K562 (cell line): ENCODE measurements around the gene CAVIN1. TPM values are rescaled to one million over a fixed set of nuclear protein-coding genes. Genes with fewer than 3 reads are reported as not detected.

ENCODE experiments used
- ARID2 ChIP-seq: fragments of 450-650 bp; IDR thresholded peaks from 2 replicates; pipeline ENCODE4 v1.6.1; 2017; ENCODE audit warnings: antibody characterized with exemption, mild to moderate bottlenecking
- BRD4 ChIP-seq: fragments of 200-600 bp; sonication (generic); IDR thresholded peaks from 2 replicates; pipeline ENCODE4 v1.6.1; 2017; ENCODE audit warnings: inconsistent platforms
- CSDE1 ChIP-seq, 2 experiments: fragments of 450-650 bp; IDR thresholded peaks; 2 replicates each; pipeline ENCODE4 v1.6.1; 2016; ENCODE audit warnings: mild to moderate bottlenecking in 1 of 2
- ETV5 ChIP-seq: sonication (generic); formaldehyde crosslinking; IDR thresholded peaks from 2 replicates; pipeline ENCODE4 v1.4.0; 2020; ENCODE audit warnings: low read depth, mild to moderate bottlenecking, missing genetic modification reagents
- HMG20A ChIP-seq: fragments of 450-650 bp; formaldehyde crosslinking; conservative IDR thresholded peaks from 2 replicates; pipeline ENCODE4 v1.4.0; 2020; ENCODE audit warnings: mild to moderate bottlenecking, mixed read lengths
- IFI16 ChIP-seq: fragments of 250-450 bp; sonication (Bioruptor Pico); IDR thresholded peaks from 2 replicates; pipeline ENCODE4 v2.1.2; 2022; ENCODE audit warnings: mild to moderate bottlenecking, inconsistent platforms
- MAFK ChIP-seq: IDR thresholded peaks from 2 replicates; pipeline ENCODE4 v1.6.1; 2011; ENCODE audit warnings: low read length, improper control_type of control experiment
- NBN ChIP-seq: fragments of 450-650 bp; IDR thresholded peaks from 2 replicates; pipeline ENCODE4 v1.6.1; 2016; ENCODE audit warnings: low read depth, mild to moderate bottlenecking
- NELFE ChIP-seq: IDR thresholded peaks from 2 replicates; pipeline ENCODE4 v1.6.1; 2011; ENCODE audit warnings: mild to moderate bottlenecking; ENCODE audit not compliant: insufficient read depth, insufficient read length
- NFATC3 ChIP-seq: fragments of 450-650 bp; IDR thresholded peaks from 2 replicates; pipeline ENCODE4 v1.6.1; 2017; ENCODE audit warnings: mild to moderate bottlenecking
- PML ChIP-seq: IDR thresholded peaks from 2 replicates; pipeline ENCODE4 v1.6.1; 2012; ENCODE audit warnings: low read length, inconsistent platforms
- POLR2A ChIP-seq: fragments of 450-650 bp; conservative IDR thresholded peaks from 2 replicates; pipeline ENCODE4 v1.6.1; 2016
- POLR2H ChIP-seq: IDR thresholded peaks from 2 replicates; pipeline ENCODE4 v1.6.1; 2016; ENCODE audit warnings: missing genetic modification characterization, low read depth, mild to moderate bottlenecking, control low read depth, missing compliant biosample characterization, moderate library complexity
- RBM25 ChIP-seq: fragments of 200-400 bp; formaldehyde crosslinking; IDR thresholded peaks from 2 replicates; pipeline ENCODE4 v1.6.1; 2018; ENCODE audit warnings: low read length, low read depth, moderate library complexity; ENCODE audit not compliant: severe bottlenecking
- SMARCC2 ChIP-seq: fragments of 450-650 bp; IDR thresholded peaks from 2 replicates; pipeline ENCODE4 v1.6.1; 2017; ENCODE audit warnings: antibody characterized with exemption, moderate library complexity, mild to moderate bottlenecking, low read depth
- SRSF3 ChIP-seq: fragments of 200-400 bp; formaldehyde crosslinking; IDR thresholded peaks from 2 replicates; pipeline ENCODE4 v1.6.1; 2016; ENCODE audit warnings: mild to moderate bottlenecking, low read length, moderate library complexity; ENCODE audit not compliant: insufficient read depth
- TAF9B ChIP-seq: fragments of 450-650 bp; IDR thresholded peaks from 2 replicates; pipeline ENCODE4 v1.6.1; 2018; ENCODE audit warnings: mild to moderate bottlenecking; ENCODE audit not compliant: partially characterized antibody
- TRIM24 ChIP-seq, 2 experiments: fragments of 450-650 bp; IDR thresholded peaks; 2 replicates each; pipeline ENCODE4 v1.6.1; 2016
- ZFP36 ChIP-seq: fragments of 150-350 bp; IDR thresholded peaks from 2 replicates; pipeline ENCODE4 v1.6.1; 2018; ENCODE audit warnings: low read length, low read depth; ENCODE audit not compliant: partially characterized antibody
- ZNF24 ChIP-seq: fragments of 450-650 bp; IDR thresholded peaks from 2 replicates; pipeline ENCODE4 v1.6.1; 2016
- ZSCAN32 ChIP-seq: fragments of 450-650 bp; formaldehyde crosslinking; IDR thresholded peaks from 2 replicates; pipeline ENCODE4 v1.4.0; 2020; ENCODE audit warnings: mild to moderate bottlenecking, moderate library complexity
- polyA plus RNA-seq, 8 experiments: library from polyadenylated mRNA; depleted of rRNA in 4 of 8; stranded (reverse) in 5 of 8; unstranded in 3 of 8; fragments of >200 nt; fragmentation: Nextera tagmentation in 2 of 8; fragmentation: Illumina TruSeq in 1 of 8; extraction: Ambion mirVana in 2 of 8; extraction: Trizol in 1 of 8; gene quantifications; 2 replicates each; pipeline versions ENCODE4 v1.2.1 to v1.2.3, GENCODE V29; 2011 to 2014; ENCODE audit warnings: inconsistent platforms in 1 of 8, missing spikeins in 1 of 8
- total RNA-seq, 7 experiments: library from RNA; depleted of rRNA in 6 of 7; stranded (reverse); fragments of >200 nt in 6 of 7; fragmentation: Illumina TruSeq in 2 of 7; extraction: Trizol in 2 of 7; gene quantifications; 2 replicates each; pipeline versions ENCODE4 v1.2.1 to v1.2.3, GENCODE V29; 2011 to 2021; ENCODE audit warnings: low replicate concordance in 1 of 7
- TF ChIP-seq, protein P1 (sequence below): fragments of 250-450 bp; sonication (Bioruptor Pico); IDR thresholded peaks from 2 replicates; pipeline ENCODE4 v1.8.0; 2021; ENCODE audit warnings: moderate library complexity, mild to moderate bottlenecking, inconsistent platforms
- TF ChIP-seq, protein P2 (sequence below): sonication (generic); formaldehyde crosslinking; IDR thresholded peaks from 2 replicates; pipeline ENCODE4 v1.8.0; 2023; ENCODE audit warnings: mild to moderate bottlenecking, missing genetic modification reagents
- TF ChIP-seq, protein P3 (sequence below): sonication (generic); formaldehyde crosslinking; IDR thresholded peaks from 2 replicates; pipeline ENCODE4 v1.8.0; 2023; ENCODE audit warnings: mild to moderate bottlenecking, missing genetic modification reagents
- TF ChIP-seq, protein P4 (sequence below): sonication (generic); formaldehyde crosslinking; IDR thresholded peaks from 2 replicates; pipeline ENCODE4 v1.5.0; 2020; ENCODE audit warnings: missing genetic modification reagents

Gene CAVIN1
- total and polyA plus RNA-seq, 9 of the 15 experiments (the other 6 are each of a cell fraction or from before 2014, with no cell fraction given) = 6.8 to 162 (median 74.5) TPM

DNA sequence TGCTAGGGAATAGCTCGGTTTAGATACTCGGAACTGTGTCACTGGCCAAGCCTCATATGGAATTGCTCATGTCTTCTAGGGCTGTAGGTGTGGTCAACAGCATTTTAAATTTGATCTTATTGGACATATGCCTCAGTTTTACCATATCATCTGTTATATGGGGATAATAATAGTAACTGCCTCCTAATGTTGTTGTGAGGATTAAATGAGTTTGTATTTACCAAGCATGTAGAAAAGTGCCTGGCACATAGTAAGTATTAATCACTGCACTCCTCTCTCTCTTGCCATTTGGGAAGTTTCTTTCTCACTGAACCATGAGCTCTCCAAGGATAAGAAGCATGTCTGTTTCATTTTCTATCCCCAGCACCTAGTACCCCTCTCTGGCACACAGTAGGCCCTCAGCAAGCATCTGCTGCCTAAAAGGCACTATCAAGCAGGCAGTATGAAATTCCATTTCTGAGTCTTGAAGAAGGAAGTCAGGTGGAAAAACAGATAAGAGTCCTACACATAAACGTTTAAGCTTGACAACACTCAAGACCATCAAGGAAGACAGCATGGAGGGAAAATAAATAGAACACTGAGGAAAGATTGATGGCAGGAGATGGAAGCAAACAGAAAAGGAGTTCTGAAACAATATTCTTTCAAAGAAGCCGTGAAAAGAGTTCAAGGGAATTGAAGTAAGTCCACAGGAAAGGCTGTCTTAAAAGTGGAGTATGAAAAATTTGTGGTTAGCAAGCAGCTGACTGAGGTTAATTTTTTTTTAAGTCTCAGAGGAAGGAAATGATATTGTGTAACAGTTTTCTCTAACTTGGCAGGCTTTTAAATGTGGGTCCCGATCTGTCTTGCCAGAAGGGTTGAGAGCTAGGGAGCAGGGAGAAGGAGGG lies 33.4 kb upstream of the CAVIN1 start (continued):
- TF ChIP-seq SRSF3 (no peak), SMARCC2 (peak; percentile 85), ZNF24 (no peak), TAF9B (peak; percentile 69), ZFP36 (no peak), POLR2H (tag) (peak; percentile 74), IFI16 (CRISPR knock-in tag) (no peak), NFATC3 (0 out of 2 replicates have a peak, but pooled peaks have one; percentile 59), NBN (peak; percentile 88; the same call in 1 of the 2 replicates), TRIM24 (IDR thresholded peaks at IDR 0.05) (peak; percentile 81 to 87), ZSCAN32 (no peak), RBM25 (peak; percentile 66), PML (peak; percentile 68), POLR2A (peak; percentile 46), ETV5 (CRISPR knock-in tag) (no peak), BRD4 (no peak), MAFK (peak; percentile 9; the same call in 1 of the 2 replicates), NELFE (no peak), HMG20A (CRISPR knock-in tag) (no peak), ARID2 (no peak), CSDE1 (IDR thresholded peaks at IDR 0.05) (peak in 1 of 2 experiments; percentile 13; a peak in 1 of 4 replicates)
- TF ChIP-seq, protein P1, sequence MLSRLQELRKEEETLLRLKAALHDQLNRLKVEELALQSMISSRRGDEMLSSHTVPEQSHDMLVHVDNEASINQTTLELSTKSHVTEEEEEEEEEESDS (CRISPR knock-in tag) = no peak
- TF ChIP-seq, protein P2, sequence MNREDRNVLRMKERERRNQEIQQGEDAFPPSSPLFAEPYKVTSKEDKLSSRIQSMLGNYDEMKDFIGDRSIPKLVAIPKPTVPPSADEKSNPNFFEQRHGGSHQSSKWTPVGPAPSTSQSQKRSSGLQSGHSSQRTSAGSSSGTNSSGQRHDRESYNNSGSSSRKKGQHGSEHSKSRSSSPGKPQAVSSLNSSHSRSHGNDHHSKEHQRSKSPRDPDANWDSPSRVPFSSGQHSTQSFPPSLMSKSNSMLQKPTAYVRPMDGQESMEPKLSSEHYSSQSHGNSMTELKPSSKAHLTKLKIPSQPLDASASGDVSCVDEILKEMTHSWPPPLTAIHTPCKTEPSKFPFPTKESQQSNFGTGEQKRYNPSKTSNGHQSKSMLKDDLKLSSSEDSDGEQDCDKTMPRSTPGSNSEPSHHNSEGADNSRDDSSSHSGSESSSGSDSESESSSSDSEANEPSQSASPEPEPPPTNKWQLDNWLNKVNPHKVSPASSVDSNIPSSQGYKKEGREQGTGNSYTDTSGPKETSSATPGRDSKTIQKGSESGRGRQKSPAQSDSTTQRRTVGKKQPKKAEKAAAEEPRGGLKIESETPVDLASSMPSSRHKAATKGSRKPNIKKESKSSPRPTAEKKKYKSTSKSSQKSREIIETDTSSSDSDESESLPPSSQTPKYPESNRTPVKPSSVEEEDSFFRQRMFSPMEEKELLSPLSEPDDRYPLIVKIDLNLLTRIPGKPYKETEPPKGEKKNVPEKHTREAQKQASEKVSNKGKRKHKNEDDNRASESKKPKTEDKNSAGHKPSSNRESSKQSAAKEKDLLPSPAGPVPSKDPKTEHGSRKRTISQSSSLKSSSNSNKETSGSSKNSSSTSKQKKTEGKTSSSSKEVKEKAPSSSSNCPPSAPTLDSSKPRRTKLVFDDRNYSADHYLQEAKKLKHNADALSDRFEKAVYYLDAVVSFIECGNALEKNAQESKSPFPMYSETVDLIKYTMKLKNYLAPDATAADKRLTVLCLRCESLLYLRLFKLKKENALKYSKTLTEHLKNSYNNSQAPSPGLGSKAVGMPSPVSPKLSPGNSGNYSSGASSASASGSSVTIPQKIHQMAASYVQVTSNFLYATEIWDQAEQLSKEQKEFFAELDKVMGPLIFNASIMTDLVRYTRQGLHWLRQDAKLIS (CRISPR knock-in tag) = no peak
- TF ChIP-seq, protein P3, sequence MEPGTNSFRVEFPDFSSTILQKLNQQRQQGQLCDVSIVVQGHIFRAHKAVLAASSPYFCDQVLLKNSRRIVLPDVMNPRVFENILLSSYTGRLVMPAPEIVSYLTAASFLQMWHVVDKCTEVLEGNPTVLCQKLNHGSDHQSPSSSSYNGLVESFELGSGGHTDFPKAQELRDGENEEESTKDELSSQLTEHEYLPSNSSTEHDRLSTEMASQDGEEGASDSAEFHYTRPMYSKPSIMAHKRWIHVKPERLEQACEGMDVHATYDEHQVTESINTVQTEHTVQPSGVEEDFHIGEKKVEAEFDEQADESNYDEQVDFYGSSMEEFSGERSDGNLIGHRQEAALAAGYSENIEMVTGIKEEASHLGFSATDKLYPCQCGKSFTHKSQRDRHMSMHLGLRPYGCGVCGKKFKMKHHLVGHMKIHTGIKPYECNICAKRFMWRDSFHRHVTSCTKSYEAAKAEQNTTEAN (CRISPR knock-in tag) = no peak
- TF ChIP-seq, protein P4, sequence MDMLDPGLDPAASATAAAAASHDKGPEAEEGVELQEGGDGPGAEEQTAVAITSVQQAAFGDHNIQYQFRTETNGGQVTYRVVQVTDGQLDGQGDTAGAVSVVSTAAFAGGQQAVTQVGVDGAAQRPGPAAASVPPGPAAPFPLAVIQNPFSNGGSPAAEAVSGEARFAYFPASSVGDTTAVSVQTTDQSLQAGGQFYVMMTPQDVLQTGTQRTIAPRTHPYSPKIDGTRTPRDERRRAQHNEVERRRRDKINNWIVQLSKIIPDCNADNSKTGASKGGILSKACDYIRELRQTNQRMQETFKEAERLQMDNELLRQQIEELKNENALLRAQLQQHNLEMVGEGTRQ = no peak
